ENCODE measurements around the gene OSGIN1.
"Not testable (repeated sequence)": the region's sequence is repeated elsewhere in the genome, so short reads cannot be mapped to it uniquely, and the experiment has no call there.

OSGIN1 gene

GRCh38 chr16:83935005-83935857 is 17.8 kb upstream of the OSGIN1 start:
- no peaks in the 10 kb centered on the region for H3K9me3 ChIP-seq (ENCODE audit: control insufficient read depth, low read length)
- H3K4me1 ChIP-seq (ENCODE audit: control insufficient read depth, insufficient read depth, low read length, poor library complexity, severe bottlenecking), result no peaks in the 10 kb centered on the region
- 93 to 95% methylated on average over 27 to 30 of the region's 30 CpGs for WGBS, 2 experiments (ENCODE audit: insufficient coverage in 2 of 2)
- no peak overlapping the region for H3K4me3 ChIP-seq (ENCODE audit: extremely low read depth, insufficient read depth, low read length, poor library complexity, severe bottlenecking)
- H3K36me3 ChIP-seq (ENCODE audit: control insufficient read depth, insufficient read depth, low read length), result no peaks in the 10 kb centered on the region
- H3K27ac ChIP-seq (ENCODE audit: low read depth, low read length, severe bottlenecking), result no peak overlapping the region

- H3K27ac ChIP-seq (ENCODE audit: low read depth, low read length, severe bottlenecking), result no peak overlapping the region
- 88 to 96% methylated on average over 7 to 8 of the region's 10 CpGs for WGBS, 2 experiments (ENCODE audit: insufficient coverage in 2 of 2)
- H3K4me3 ChIP-seq (ENCODE audit: extremely low read depth, insufficient read depth, low read length, poor library complexity, severe bottlenecking), result no peak overlapping the region
- H3K36me3 ChIP-seq (ENCODE audit: control insufficient read depth, insufficient read depth, low read length), result no peaks in the 10 kb centered on the region
- H3K9me3 ChIP-seq (ENCODE audit: control insufficient read depth, low read length), result no peaks in the 10 kb centered on the region
- no peaks in the 10 kb centered on the region for H3K4me1 ChIP-seq (ENCODE audit: control insufficient read depth, insufficient read depth, low read length, poor library complexity, severe bottlenecking)
These were observed 17.2 kb upstream of the OSGIN1 start for GRCh38 chr16:83935858-83936255.

- Histone ChIP-seq H3K4me3 (ENCODE audit: extremely low read depth, insufficient read depth, low read length, poor library complexity, severe bottlenecking) (no peak overlapping the region), H3K36me3 (ENCODE audit: control insufficient read depth, insufficient read depth, low read length) (no peaks in the 10 kb centered on the region), H3K27ac (ENCODE audit: low read depth, low read length, severe bottlenecking) (no peak overlapping the region), H3K4me1 (ENCODE audit: control insufficient read depth, insufficient read depth, low read length, poor library complexity, severe bottlenecking) (no peaks in the 10 kb centered on the region), H3K9me3 (ENCODE audit: control insufficient read depth, low read length) (no peaks in the 10 kb centered on the region)
- 87 to 91% methylated on average over 17 to 18 of the region's 19 CpGs for WGBS, 2 experiments (ENCODE audit: insufficient coverage in 2 of 2)
These were observed 16.4 kb upstream of the OSGIN1 start for GRCh38 chr16:83936581-83937165.

- 92 to 100% methylated on average over 2 of the region's 2 CpGs for WGBS, 2 experiments (ENCODE audit: insufficient coverage in 2 of 2)
These were observed 15.8 kb upstream of the OSGIN1 start for GRCh38 chr16:83937267-83937666.

GRCh38 chr16:83937922-83938885 is 14.8 kb upstream of the OSGIN1 start:
- WGBS, 2 experiments (ENCODE audit: insufficient coverage in 2 of 2), result 85 to 95% methylated on average over 7 to 9 of the region's 18 CpGs
- no peaks in the 10 kb centered on the region for H3K36me3 ChIP-seq (ENCODE audit: control insufficient read depth, insufficient read depth, low read length)

More at GRCh38 chr16:83937267-83937666, 15.8 kb upstream of the OSGIN1 start:
- H3K27ac ChIP-seq (ENCODE audit: low read depth, low read length, severe bottlenecking), result no peak overlapping the region
- H3K4me1 ChIP-seq (ENCODE audit: control insufficient read depth, insufficient read depth, low read length, poor library complexity, severe bottlenecking), result no peaks in the 10 kb centered on the region
- H3K9me3 ChIP-seq (ENCODE audit: control insufficient read depth, low read length), result no peaks in the 10 kb centered on the region
- no peaks in the 10 kb centered on the region for H3K36me3 ChIP-seq (ENCODE audit: control insufficient read depth, insufficient read depth, low read length)
- no peak overlapping the region for H3K4me3 ChIP-seq (ENCODE audit: extremely low read depth, insufficient read depth, low read length, poor library complexity, severe bottlenecking)

GRCh38 chr16:83939266-83939855 is 13.7 kb upstream of the OSGIN1 start:
- Histone ChIP-seq H3K36me3 (ENCODE audit: control insufficient read depth, insufficient read depth, low read length) (no peaks in the 10 kb centered on the region), H3K4me1 (ENCODE audit: control insufficient read depth, insufficient read depth, low read length, poor library complexity, severe bottlenecking) (peaks cover 5% of the 10 kb centered on the region), H3K27ac (ENCODE audit: low read depth, low read length, severe bottlenecking) (no peak overlapping the region), H3K9me3 (ENCODE audit: control insufficient read depth, low read length) (no peaks in the 10 kb centered on the region), H3K4me3 (ENCODE audit: extremely low read depth, insufficient read depth, low read length, poor library complexity, severe bottlenecking) (no peak overlapping the region)
- WGBS, 2 experiments (ENCODE audit: insufficient coverage in 2 of 2), result 85 to 88% methylated on average over 10 to 11 of the region's 12 CpGs

More at GRCh38 chr16:83937922-83938885, 14.8 kb upstream of the OSGIN1 start:
- peaks cover 4% of the 10 kb centered on the region for H3K4me1 ChIP-seq (ENCODE audit: control insufficient read depth, insufficient read depth, low read length, poor library complexity, severe bottlenecking)
- H3K4me3 ChIP-seq (ENCODE audit: extremely low read depth, insufficient read depth, low read length, poor library complexity, severe bottlenecking), result no peak overlapping the region
- no peaks in the 10 kb centered on the region for H3K9me3 ChIP-seq (ENCODE audit: control insufficient read depth, low read length)
- H3K27ac ChIP-seq (ENCODE audit: low read depth, low read length, severe bottlenecking), result no peak overlapping the region

DNA sequence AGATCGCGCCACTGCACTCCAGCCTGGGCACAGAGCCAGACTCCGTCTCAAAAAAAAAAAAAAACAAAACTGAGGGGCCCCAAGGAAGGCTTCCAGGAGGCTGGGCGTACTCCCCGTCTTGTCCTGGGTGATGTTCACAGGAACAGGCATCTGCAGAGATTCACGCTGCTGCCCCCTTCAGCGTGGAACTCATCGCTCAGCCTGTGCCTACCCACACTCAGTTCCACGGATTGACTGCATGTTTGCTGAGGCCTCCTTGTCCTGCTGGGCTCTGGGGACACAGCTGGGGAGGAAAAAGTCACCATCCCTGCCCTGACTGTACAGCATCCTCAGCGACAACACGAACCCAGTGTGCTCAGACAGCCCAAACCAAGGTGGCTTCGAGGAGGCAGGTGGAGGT is 12.9 kb upstream of the OSGIN1 start:
- Histone ChIP-seq H3K4me3 (ENCODE audit: extremely low read depth, insufficient read depth, low read length, poor library complexity, severe bottlenecking) (no peak overlapping the region), H3K36me3 (ENCODE audit: control insufficient read depth, insufficient read depth, low read length) (no peaks in the 10 kb centered on the region), H3K27ac (ENCODE audit: low read depth, low read length, severe bottlenecking) (no peak overlapping the region), H3K4me1 (ENCODE audit: control insufficient read depth, insufficient read depth, low read length, poor library complexity, severe bottlenecking) (peaks cover 5% of the 10 kb centered on the region), H3K9me3 (ENCODE audit: control insufficient read depth, low read length) (no peaks in the 10 kb centered on the region)
- WGBS, 2 experiments (ENCODE audit: insufficient coverage in 2 of 2), result 77 to 83% methylated on average over 7 to 10 of the region's 12 CpGs

GRCh38 chr16:83940630-83941378 is 12.2 kb upstream of the OSGIN1 start:
- WGBS, 2 experiments (ENCODE audit: insufficient coverage in 2 of 2), result 89 to 92% methylated on average over 20 to 26 of the region's 28 CpGs
- no peak overlapping the region for H3K4me3 ChIP-seq (ENCODE audit: extremely low read depth, insufficient read depth, low read length, poor library complexity, severe bottlenecking)
- no peak overlapping the region for H3K27ac ChIP-seq (ENCODE audit: low read depth, low read length, severe bottlenecking)
- no peaks in the 10 kb centered on the region for H3K36me3 ChIP-seq (ENCODE audit: control insufficient read depth, insufficient read depth, low read length)
- no peaks in the 10 kb centered on the region for H3K9me3 ChIP-seq (ENCODE audit: control insufficient read depth, low read length)
- H3K4me1 ChIP-seq (ENCODE audit: control insufficient read depth, insufficient read depth, low read length, poor library complexity, severe bottlenecking), result peaks cover 5% of the 10 kb centered on the region

DNA sequence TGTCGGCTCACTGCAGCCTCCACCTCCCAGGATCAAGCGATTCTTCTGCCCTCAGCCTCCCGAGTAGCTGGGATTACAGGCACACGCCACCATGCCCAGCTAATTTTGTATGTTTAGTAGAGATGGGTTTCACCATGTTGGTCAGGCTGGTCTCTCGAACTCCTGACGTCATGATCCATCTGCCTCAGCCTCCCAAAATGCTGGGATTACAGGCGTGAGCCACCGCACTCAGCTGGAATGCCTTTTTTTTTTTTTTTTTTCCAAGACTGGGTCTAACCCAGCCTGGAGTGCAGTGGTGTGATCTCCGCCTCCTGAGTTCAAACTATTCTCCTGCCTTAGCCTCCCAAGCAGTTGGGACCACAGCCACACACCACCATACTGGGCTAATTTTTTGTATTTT is 11.5 kb upstream of the OSGIN1 start:
- H3K36me3 ChIP-seq (ENCODE audit: control insufficient read depth, insufficient read depth, low read length); H3K4me1 ChIP-seq (ENCODE audit: control insufficient read depth, insufficient read depth, low read length, poor library complexity, severe bottlenecking); H3K9me3 ChIP-seq (ENCODE audit: control insufficient read depth, low read length); H3K27ac ChIP-seq (ENCODE audit: low read depth, low read length, severe bottlenecking); H3K4me3 ChIP-seq (ENCODE audit: extremely low read depth, insufficient read depth, low read length, poor library complexity, severe bottlenecking): not testable (repeated sequence)
- 93% methylated on average over 5 to 7 of the region's 9 CpGs for WGBS, 2 experiments (ENCODE audit: insufficient coverage in 2 of 2)

DNA sequence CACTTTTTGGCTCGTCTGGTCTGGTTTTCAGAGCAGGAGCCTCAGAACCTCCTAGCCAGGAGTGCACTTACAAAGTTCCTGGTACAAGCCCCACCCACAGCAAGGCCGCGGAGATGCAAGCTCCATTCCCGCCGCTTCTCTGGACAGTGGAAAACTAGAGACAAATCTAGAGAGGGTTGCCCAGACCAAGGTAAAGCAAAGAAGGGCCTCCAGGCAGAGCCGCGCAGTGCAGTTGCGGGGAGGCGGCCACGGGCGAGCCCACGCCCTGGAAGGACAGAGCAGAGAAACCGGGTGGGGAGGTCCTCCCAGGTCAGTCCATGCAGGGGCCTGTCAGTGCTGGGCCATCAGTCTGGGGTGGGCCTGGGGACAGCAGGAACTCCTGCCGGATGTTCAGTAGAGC is 11.0 kb upstream of the OSGIN1 start:
- H3K4me1 ChIP-seq (ENCODE audit: control insufficient read depth, insufficient read depth, low read length, poor library complexity, severe bottlenecking), result peaks cover 5% of the 10 kb centered on the region
- H3K9me3 ChIP-seq (ENCODE audit: control insufficient read depth, low read length), result no peaks in the 10 kb centered on the region
- no peak overlapping the region for H3K4me3 ChIP-seq (ENCODE audit: extremely low read depth, insufficient read depth, low read length, poor library complexity, severe bottlenecking)
- H3K36me3 ChIP-seq (ENCODE audit: control insufficient read depth, insufficient read depth, low read length), result no peaks in the 10 kb centered on the region
- 83 to 85% methylated on average over 12 of the region's 14 CpGs for WGBS, 2 experiments (ENCODE audit: insufficient coverage in 2 of 2)
- no peak overlapping the region for H3K27ac ChIP-seq (ENCODE audit: low read depth, low read length, severe bottlenecking)
